8988T (cell line): ENCODE measurements around the gene SYT15B.
"Not testable (repeated sequence)": the region's sequence is repeated elsewhere in the genome, so short reads cannot be mapped to it uniquely, and the experiment has no call there.

Source experiments
- DNase-seq: peaks from one replicate; pipeline ENCODE4 v3.0.0; 2011

SYT15B gene

DNA sequence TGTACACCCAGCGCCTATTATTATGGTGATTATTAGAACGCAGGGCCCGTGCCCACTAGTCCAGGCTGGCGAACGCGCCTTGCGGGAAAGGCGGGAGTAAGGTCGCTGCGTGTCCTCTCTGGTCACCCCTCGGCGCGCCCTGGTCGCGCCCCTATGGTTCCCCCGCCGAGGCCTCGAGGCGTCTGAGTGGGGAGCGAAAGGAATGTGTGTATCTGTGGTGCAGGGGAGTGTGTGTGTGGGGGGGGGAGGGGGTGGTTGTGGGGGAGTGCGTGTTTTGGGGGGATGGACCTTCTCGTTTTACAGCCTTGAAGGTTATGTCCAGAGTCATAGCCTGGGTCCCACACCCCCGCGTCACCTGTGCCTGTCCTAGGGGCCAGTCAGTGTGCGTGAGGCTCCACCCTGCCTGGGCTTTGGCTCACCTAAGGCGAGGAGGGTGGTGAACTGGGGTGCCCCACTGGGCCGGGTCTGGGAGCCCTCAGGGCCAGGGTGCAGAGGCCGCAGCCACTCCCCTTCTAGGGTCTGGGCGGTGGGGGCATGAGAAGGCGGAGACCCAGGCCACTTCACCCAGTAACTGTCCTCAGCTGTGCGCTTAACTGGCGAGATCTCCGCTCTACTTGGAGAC is at the start of gene SYT15B:
TSS of gene SYT15B (minus strand) at position 39 of the 622 bp plus-strand sequence. CDS start 952 bp downstream, outside the sequence.
- DNase-seq, result not testable (repeated sequence)

DNA sequence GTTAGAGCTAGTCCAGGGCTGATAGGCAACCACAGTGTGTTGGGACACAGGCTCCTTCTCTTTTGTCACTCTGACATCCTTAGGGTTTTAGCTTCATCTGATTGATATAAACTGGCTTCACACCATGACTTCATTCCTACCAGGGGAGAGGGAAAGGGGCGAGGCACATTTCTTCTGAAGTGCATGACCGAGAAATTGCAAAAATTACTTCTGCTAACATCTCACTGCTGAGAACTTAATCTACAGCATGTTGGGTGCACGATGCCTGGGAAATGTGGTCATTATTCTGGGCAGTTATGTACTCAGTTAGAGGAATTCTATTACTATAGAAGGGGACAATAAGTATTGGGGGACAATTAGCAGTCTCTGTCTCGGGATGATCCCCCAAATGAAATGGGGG is 16.2 kb upstream of the SYT15B start:
- not testable (repeated sequence) for DNase-seq

DNA sequence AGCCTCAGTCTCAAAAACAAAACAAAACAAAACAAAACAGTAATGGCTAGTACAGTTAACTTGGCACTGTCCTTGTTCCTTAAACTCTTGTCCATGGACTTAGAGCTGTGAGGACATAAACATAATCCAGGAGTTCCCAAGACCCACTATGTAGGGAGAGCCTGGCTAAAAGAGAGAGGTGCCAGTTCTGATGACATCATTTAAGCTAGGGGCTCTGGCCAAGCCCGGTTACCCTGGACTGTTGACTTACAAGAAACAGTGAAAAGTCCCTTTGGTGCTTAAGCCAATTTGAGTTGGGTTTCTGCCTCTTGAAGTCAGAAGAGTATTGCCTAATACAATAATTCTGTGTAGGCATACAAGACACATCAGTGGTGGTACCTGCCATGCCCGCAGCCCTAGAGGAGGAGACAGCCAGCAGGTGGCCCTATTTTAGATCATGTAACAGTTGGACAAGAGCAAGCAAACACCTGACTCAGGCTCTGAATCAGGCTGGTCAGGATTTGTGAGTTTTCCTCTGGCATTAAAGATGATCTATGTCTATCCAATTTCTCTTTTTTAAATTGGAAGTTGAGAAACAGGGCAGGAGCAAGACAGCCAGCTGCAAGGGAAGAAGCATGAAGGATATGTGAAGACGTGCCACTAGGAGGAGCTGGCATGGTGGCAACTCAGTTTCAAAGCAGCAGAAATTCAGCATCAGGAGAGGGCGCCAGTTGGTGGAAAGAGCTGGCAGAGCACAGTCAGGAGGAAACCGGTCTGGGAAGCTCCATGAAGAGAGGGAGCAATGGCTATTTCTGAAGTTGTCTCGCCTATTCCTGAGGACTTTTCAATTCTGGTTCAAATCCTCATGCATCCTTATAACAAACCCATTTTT is 12.2 kb upstream of the SYT15B start:
- DNase-seq, result not testable (repeated sequence)

DNA sequence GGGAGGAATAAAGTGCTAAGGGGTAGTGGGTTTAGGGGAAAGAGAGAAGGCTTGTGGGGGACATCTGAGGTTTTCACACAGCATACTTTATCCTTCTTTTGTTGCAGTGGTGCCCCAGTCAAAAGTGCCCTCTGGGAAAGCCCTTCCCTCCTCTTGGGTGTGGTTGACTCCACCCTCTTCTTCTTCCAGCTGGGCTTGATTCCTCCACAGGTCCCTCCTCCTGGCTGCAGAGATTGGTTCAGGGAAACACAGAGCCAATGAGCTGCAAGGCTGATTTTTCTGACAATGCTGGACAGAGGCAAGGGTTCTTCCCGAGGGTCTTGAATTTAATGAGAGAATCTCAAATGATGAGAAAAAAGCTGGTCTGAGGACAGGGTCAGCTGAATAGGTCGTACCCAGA is 7.4 kb upstream of the SYT15B start:
- DNase-seq, result not testable (repeated sequence)

DNA sequence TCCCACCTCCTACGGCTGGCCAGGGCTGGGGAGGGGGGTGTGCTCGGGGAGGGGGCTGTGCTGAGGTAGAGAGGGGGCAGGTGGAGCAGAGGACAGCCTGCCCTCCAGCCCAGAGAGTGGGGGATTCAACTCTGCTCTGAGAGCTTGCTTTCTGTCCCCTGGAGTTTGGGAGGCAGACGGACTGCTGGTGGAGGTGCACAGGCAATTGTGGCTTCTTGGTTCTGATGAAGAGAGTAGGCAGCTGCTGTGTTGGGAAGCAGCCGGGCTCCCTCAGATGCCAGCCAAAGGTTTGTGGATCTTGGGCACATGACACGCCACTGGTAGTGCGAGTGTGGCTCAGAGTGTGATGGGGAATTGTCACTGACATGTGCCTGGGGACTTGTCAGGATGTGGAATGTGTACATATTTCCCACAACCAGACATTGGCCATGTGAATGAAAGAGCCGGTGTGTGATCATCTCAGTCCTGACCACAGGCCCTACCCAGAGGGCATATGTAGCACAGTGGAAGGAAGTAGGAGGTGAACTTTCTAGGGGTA is 5.3 kb upstream of the SYT15B start:
- DNase-seq, result not testable (repeated sequence)

DNA sequence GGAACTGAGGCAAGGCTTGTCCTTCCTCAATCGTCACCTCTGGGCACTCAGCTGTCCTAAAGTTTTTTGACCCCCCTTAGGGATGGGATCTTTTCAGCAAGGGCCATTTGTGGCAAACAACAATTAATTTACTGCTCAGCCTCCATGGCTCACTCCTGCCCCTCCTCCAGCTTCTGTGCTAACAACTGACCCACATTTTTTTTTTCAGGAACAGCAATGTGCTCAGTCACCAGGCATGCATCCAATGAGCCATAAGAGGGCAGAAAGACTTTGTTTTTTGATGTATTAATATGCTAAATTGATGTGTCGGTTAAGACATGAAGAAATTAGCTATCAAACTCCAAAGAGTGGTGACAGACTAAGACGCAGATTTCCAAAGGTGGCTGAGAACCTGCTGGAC is 4.7 kb upstream of the SYT15B start:
- not testable (repeated sequence) for DNase-seq

DNA sequence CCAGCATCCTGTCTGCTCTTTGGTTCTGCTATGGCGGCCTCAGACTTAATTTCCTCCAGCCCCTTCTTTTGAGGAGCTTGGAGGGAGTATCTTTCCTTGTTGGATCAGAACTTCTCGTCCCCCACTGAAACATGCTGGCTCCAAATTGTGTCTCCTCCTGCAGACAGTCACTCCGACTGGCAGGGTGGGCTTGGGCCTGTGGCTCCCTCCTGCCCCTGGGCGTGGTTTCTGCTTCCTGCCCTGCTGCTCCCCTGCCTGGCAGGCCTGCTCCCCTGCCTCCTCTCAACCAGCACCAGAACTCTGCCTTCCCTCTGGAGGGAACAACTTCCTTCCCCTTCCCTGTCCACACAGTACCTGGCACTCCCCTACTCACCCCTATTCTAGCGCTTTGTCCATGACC is 3.8 kb upstream of the SYT15B start:
- DNase-seq, result not testable (repeated sequence)

DNA sequence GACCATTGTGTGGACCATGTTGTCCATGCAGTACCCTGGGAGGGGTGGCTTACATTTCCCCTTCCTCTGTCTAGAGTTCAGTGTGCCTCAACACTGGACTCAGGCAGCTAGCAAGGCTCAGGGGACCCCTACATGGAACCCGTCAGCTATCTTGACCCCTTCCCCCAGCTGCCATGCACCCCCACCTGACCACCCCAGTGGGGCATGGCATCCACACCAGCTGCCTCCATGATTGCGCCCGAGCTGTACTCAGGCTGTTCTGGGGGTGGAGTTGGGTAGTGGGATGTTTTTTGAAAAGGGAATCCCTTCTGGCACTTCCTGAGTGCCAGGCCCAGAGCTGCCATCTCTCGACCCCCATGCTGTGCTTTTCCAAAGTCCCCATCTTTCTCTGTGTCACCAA is 1.8 kb upstream of the SYT15B start:
- not testable (repeated sequence) for DNase-seq

DNA sequence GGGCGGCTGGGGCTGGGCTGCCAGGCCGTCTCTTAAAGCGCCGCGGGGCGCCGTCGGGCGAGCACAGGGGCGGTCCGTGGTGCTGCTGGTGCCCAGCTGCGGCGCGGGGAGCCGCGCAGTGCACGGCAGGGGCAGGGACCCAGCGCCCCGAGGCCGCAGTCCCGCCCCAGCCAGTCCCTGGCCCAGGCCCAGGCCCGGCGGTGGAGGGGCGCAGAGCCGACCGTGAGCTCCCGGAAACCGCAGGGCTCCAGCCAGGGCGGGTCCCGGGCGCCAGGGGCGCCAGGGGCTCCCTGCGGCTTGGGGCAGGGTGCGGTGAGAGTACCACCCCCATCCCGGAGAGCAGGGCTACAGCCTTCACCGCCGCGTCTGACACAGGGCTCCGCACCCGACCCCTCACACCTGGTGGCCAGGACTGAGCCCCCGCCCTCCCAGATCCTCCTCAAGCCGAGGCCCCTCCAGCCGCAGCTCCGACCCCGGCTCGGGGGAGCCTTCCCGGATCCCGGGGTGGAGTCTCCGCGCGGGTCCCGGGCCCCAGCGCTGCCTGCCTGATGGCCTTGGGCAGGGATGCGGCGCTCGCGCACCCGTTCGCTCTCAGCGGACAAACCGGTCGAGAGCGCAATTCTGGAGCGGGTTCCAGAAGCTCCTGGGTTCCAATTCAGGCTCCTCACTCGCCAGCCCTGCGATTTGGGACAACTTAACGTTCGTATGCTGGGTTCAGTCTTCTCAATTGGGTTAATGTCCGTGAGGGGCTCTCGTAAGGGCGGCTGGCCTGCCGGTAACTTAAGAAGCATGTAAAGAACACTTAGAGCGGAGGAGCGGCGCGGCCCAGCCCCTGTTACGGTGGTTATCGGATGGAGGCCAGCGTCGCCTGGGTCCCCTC is 478 bp downstream of the SYT15B start:
- not testable (repeated sequence) for DNase-seq

DNA sequence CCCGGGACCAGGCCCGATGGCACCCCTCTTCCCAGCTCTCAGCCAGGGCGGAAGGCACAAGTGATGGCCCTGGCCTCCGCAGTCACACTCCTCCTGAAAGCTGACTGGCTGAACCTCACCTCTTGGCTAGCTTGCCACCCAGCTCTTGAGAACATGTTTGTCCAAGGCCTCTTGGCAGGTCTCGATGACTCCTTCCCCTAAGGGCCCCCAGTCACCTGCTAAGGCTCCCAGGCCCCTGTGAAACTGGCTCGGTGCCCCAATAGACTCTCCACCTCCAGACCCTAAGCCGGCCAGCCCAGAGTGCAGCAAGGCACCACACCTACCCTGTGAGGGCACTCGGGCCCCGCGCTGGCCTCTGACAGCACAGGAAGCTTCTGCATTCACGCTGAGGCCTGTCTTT is 4.5 kb downstream of the SYT15B start:
- DNase-seq, result not testable (repeated sequence)

DNA sequence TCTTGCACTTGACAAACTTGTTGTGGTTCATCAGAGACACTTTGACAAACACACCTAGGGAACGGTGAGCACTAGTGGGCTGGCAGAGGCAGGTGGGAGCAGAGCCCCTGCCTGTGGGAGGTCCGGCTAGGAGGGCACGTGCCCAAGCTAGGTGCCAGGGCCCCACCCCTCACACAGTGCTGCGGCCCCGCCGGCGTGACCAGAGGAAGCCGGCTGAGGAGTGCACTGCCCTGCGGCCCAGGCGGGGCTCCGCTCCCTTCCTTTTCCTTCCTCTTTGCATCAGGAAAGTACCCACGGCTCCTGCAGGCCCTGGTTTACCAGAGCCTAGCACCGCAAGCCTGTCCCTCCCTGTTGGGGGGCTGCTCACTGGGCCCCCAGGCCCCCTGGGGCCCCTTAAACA is 7.2 kb downstream of the SYT15B start:
- not testable (repeated sequence) for DNase-seq

DNA sequence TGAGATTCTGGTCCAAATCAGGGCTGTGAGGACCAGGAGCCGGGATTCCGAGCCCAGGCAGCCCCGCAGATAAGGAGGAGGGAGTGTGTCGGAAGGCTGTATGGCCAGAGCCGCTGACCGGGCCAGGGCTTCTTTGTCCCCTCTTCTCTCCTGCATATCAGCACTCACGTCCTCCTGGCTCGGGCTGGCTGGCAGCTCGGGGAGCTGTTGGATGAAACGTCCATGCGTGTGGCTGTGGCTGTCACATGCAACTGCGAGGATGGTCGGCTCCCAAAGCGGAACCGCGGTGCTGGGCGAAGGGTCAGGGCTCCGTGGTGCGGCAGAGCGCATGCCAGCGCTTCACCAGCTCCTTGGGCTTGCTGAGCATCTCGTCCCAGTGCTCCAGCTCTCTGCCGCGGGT is 9.5 kb downstream of the SYT15B start:
- DNase-seq, result not testable (repeated sequence)

DNA sequence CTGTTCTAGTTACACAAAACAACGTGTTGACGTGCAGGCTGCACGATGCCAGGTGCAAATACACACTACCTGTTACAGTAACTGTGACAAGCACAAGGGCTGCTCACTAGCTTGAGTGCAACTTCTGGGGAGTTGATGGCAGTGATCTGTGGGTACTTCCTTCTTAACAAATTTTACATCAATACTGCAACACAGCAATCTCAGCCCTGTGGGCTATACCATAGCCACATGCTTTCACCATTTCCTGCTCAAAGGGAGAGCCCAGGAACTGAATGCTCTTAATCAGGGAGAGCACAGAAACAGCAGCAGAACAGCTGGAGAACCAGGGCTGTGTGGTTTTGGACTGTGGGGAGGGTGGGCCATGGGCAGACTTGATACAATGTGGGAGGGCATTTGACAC is 10.2 kb downstream of the SYT15B start:
- DNase-seq, result not testable (repeated sequence)

DNA sequence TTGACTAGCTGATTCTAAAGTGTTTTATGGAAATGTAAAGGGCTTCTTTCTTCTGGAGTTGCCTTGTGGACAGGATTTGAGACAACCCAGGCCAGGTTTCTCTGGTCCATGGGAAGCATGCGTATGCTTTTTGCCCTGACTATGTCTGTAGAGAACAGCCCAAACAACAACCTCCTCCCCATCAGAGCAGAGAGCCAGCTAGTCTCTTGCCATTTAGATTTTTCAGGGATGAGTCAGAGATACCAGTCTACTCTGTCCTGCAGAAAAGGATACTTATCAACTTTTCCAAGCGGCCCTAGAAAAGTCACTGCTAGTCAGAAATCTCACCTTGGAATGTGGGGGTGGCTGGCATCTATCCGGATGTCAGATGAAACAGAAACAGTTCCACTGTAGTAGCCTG is 11.6 kb downstream of the SYT15B start:
- not testable (repeated sequence) for DNase-seq

DNA sequence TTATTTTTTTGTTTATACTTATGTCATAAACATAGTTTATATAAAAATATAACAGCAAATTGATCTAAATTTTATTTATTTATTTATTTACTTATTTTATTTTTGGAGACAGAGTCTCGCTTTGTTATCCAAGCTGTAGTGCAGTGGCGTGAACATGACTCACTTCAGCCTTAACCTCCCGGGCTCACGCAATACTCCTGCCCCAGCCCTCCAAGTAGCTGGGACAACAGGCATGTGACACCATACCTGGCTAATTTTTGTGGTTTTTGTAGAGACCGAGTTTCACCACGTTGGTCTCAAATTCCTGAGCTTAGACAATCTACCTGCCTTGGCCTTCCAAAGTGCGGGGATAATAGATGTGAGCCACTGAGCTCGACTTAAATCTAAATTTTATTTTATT is 13.0 kb downstream of the SYT15B start:
- not testable (repeated sequence) for DNase-seq

DNA sequence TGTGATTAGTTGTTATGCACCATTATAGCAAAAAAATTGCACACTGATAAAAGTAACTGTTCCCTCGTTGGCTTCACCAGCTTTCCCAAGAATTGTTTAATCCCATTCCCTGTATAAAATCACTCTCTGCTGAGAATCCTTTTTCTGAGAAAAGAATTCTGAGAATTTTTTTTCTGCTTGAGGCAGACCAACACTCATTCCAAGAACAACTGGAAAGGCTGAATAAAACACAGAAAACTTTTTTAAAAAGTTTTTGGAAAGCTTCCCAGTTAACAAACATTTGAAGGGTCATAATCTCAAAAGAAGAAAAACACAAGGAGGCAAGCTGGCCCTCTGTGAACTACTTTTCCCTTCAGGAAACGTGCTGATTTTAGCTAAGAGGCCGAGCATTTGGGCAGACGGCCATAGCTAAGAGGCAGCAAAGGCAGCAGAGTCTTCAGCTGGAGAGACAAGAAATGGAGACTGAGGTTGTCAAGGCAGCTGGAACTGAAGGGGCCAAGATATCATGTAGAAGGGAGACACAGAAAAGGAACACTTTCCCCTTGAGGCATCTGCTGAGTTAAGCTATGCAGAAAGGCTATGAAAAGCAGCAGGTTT is 16.5 kb downstream of the SYT15B start:
- not testable (repeated sequence) for DNase-seq

DNA sequence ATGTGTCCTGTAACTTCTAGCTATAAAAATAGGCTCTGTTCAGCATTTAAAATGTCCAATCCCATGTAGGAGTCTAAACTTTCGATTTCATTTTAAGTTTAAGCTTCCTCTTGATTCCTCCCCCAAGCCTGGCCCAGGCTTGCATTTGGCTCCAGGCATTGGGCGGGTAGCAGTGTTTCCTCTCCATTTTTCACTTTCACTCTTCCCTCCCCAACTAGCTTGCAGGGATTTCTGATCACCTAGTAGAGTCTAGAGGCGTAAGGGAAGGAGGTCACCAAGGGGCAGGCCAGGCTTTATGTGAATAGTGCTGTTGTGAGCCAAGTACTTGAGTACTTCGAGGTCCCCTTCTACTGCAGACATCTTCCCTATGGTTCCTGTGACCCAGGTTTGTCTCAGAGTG is 18.5 kb downstream of the SYT15B start:
- DNase-seq, result not testable (repeated sequence)

DNA sequence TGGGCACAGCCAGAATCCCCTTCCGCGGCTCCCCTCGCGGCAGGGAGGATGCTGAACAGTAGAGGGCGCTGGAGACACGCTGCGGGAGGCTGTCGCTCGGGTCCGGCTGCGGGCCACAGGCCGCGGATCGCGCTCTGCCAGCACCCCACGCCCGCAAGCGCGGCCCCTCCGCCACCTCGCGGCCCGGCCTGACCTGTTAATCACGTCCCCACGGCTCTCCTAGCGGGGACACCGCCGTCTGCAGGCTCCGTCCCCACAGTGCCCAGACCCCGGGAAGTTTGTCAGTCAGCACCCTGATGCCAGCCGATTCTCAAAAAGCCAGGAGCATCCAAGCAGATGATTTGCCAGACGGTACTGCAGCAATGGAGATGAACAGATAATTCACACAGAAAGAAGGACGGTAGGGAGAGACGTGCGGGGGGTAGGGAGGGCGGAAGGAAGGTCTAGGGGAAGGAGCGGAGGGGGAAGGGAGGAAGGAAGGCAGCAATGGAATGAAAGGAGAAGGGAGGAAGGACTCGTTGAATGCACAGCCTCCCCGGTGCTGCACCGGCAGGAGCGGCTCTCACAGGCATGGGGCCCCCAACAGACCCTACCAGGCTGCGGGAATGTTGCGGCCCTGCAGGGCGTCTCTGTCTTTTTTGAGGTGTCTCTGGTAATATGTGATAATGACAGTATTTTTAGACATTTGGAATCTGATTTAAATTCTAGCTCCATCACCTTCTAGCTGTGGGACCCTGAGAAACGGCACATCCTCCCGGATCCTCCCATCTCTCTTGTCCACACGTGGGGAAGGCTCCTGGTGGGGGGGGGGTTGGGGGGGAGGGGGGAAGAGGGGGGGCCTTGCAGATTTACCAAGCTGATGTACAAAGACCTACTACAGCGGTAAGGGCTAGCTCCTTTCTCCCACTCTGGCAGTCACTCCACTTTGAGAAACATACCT is 19.5 kb downstream of the SYT15B start:
- not testable (repeated sequence) for DNase-seq

DNA sequence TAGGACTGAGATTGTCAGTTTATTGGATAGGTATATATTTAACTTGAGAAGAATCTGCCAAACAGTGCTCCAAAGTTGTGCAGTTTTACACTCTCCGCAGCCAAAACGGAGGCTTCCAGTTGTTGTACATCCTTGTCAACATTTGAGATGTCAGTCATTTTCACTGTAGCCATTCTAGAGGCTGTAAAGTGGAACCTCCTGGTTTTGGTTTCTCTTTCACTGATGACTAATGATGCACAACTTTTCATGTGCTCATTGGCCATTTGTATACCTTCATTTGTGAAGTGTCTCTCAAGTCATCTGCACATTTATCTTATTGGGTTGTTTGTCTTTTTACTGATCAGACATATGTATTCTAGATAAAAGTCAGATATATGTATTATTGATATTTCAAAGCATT is 22.5 kb downstream of the SYT15B start:
- not testable (repeated sequence) for DNase-seq

DNA sequence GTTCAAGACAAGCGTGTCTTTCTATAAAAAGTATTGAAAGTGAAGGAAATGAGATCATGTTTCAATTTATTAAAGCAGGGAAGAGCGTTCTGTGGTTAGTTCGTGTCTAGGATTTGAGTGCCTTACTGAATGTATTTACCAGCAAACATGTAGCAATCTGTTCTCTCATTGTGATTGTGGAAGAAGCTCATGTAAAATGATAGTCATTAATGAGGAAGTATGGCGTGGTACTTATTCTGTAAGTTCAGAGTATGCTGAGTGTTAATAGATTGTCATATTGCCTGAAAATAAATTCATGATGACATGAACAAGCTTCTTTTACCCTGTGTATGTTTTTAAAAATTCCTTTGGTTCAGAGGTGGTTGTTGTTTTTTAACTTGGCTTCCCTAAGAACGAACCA is 32.5 kb downstream of the SYT15B start:
- not testable (repeated sequence) for DNase-seq

DNA sequence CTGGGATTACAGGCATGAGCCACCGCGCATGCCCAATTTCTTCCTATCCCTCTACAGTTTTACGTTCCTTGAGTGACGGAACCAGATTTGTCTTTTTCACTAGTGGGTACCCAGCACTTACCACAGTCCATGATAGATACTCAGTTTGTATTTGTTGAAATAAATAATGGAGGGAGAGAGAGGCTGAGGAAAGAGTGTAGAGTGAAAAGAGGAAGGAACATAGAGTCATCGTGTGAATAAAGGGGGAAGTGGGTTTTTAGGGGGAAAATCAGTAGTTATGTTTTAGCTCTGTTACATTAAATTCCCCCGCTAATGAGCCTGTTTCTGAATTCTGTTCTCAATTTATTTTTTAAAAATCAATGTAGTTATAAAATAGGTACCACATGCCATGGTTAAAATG is 37.7 kb downstream of the SYT15B start:
- not testable (repeated sequence) for DNase-seq
